ENCODE measurements around the gene BOK. TPM values are rescaled to one million over a fixed set of nuclear protein-coding genes. Genes with fewer than 3 reads are reported as not detected.

Gene BOK
- total and polyA plus RNA-seq, 2 of the 4 experiments (the other 2 are of a cell fraction), result 13.3 to 34.4 TPM

DNA sequence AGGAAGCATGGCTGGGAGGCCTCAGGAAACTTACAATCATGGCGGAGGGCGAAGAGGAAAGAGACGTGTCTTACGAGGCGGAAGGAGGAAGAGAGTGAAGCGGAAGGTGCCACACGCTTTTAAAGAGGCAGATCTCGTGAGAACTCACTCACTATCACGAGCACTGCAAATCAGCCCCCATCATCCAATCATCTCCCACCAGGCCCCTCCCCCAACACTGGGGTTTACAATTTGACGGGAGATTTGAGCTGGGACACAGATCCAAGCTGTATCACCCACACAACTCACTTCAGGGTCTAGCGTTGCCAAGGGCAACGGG is 5.1 kb upstream of the BOK start:
- H3K4me3 ChIP-seq (ENCODE audit: insufficient read depth, low read depth, low read length), result no peak overlapping the region
- no peak overlapping the region for H3K9ac ChIP-seq (ENCODE audit: low read depth, low read length)
- no peak overlapping the region for H3K14ac ChIP-seq (replicated peaks; ENCODE audit: low read depth, low read length)
- POLR2A ChIA-PET (ENCODE audit: unreplicated experiment), result no interaction called here
- intact Hi-C loops (cut with micrococcal nuclease) (no loop called here), dilution Hi-C loops (cut with HindIII; ENCODE audit: low sequenced_read_pairs, unreplicated experiment) (no loop called here), in situ Hi-C loops (cut with MboI; ENCODE audit: low sequenced_read_pairs) (no loop called here)
- whole genome bisulfite sequencing, 2 experiments (ENCODE audit: extremely low coverage in 2 of 2, insufficient read length in 1 of 2), result 97% methylated on average over 5 of the region's 12 CpGs; no CpG with 5 or more reads in 1 of the 2 experiments
- no peak overlapping the region for H4K91ac ChIP-seq (ENCODE audit: insufficient read depth, low read depth, low read length)
- no peak overlapping the region for H2AK9ac ChIP-seq (replicated peaks; ENCODE audit: low read depth, low read length, poor library complexity)
- H3K27me3 ChIP-seq (ENCODE audit: control insufficient read depth, insufficient read depth, low read length), result no peaks in the 10 kb centered on the region
- no peak overlapping the region for H2AK5ac ChIP-seq (ENCODE audit: low read depth, low read length)
- no peak overlapping the region for H3K4ac ChIP-seq (ENCODE audit: low read depth, low read length)
- CTCF ChIA-PET, result no interaction called here
- no peaks in the 10 kb centered on the region for H3K9me3 ChIP-seq (ENCODE audit: control insufficient read depth, insufficient read depth, low read length)
- no peak overlapping the region for H2AFZ ChIP-seq (replicated peaks; ENCODE audit: low read length, poor library complexity)
- H4K8ac ChIP-seq (ENCODE audit: low read depth in 2 of 2, low read length in 2 of 2), result no peak overlapping the region
- H2BK120ac ChIP-seq (ENCODE audit: low read depth, low read length), result no peak overlapping the region
- no peak overlapping the region for H3K56ac ChIP-seq (ENCODE audit: extremely low read depth, insufficient read depth, low read length)
- no peak overlapping the region for H3K18ac ChIP-seq (ENCODE audit: low read depth, low read length)
- H2BK5ac ChIP-seq (ENCODE audit: low read depth, low read length, poor library complexity, severe bottlenecking), result no peak overlapping the region
- peaks cover 18% of the 10 kb centered on the region for H3K4me1 ChIP-seq (ENCODE audit: control insufficient read depth, insufficient read depth, low read length)
- H4K20me1 ChIP-seq (ENCODE audit: insufficient read depth, low read length), result peaks cover 3% of the 10 kb centered on the region; the same call in 1 of the 2 replicates
- no peak overlapping the region for H3K23ac ChIP-seq (ENCODE audit: low read depth, low read length)
- DNase-seq (no peak), ATAC-seq (ENCODE audit: low read depth) (no peak)
- no peak overlapping the region for H4K5ac ChIP-seq (ENCODE audit: low read depth, low read length)
- H3K9me1 ChIP-seq (ENCODE audit: insufficient read depth, low read length), result peaks cover 9% of the 10 kb centered on the region; the same call in 1 of the 2 replicates
- no peak overlapping the region for H3K27ac ChIP-seq (ENCODE audit: insufficient read depth, low read length)
- H3K36me3 ChIP-seq (ENCODE audit: control insufficient read depth, insufficient read depth, low read length), result no peaks in the 10 kb centered on the region
- BruUV-seq (replicated peaks), result no TSS peak
- no peak for TF ChIP-seq CEBPB (IDR thresholded peaks at IDR 0.05; ENCODE audit: low read depth, low read length)
- no peak for TF ChIP-seq MXI1 (IDR thresholded peaks at IDR 0.05; ENCODE audit: borderline replicate concordance, low read depth, low read length)
- TF ChIP-seq, protein P1, sequence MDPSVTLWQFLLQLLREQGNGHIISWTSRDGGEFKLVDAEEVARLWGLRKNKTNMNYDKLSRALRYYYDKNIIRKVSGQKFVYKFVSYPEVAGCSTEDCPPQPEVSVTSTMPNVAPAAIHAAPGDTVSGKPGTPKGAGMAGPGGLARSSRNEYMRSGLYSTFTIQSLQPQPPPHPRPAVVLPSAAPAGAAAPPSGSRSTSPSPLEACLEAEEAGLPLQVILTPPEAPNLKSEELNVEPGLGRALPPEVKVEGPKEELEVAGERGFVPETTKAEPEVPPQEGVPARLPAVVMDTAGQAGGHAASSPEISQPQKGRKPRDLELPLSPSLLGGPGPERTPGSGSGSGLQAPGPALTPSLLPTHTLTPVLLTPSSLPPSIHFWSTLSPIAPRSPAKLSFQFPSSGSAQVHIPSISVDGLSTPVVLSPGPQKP (IDR thresholded peaks at IDR 0.05; ENCODE audit: borderline replicate concordance, low read depth, low read length), result no peak
- no peak for TF ChIP-seq MAZ (IDR thresholded peaks at IDR 0.05; ENCODE audit: borderline replicate concordance, low read depth, low read length)
- no peak for TF ChIP-seq MAFK (IDR thresholded peaks at IDR 0.05; ENCODE audit: low read depth, low read length)
- TF ChIP-seq FOS (IDR thresholded peaks at IDR 0.05; ENCODE audit: low read depth, low read length), result no peak
- TF ChIP-seq NFE2L2 (IDR thresholded peaks at IDR 0.05; ENCODE audit: low read depth, low read length), result no peak
- no peak for TF ChIP-seq RCOR1 (IDR thresholded peaks at IDR 0.05; ENCODE audit: insufficient replicate concordance, low read length)
- TF ChIP-seq CTCF (conservative IDR thresholded peaks at IDR 0.05; ENCODE audit: low read depth, low read length), result no peak
- TF ChIP-seq BHLHE40 (IDR thresholded peaks at IDR 0.05; ENCODE audit: low read depth, low read length), result no peak
- TF ChIP-seq SMC3 (IDR thresholded peaks at IDR 0.05; ENCODE audit: low read depth, low read length), result no peak
- TF ChIP-seq USF2 (IDR thresholded peaks at IDR 0.05; ENCODE audit: low read depth, low read length), result no peak
- no peak for TF ChIP-seq RFX5 (IDR thresholded peaks at IDR 0.05; ENCODE audit: low read depth, low read length)
- TF ChIP-seq RAD21 (IDR thresholded peaks at IDR 0.05; ENCODE audit: low read length), result no peak
- no peak for TF ChIP-seq CHD1 (IDR thresholded peaks at IDR 0.05; ENCODE audit: low read depth, low read length)
- no peak for TF ChIP-seq POLR2A (IDR thresholded peaks at IDR 0.05; ENCODE audit: low read depth, low read length)
- no peak overlapping the region for H3K4me2 ChIP-seq (ENCODE audit: low read depth, low read length)
- peaks cover 0 to 7% of the 10 kb centered on the region in 2 experiments; a peak in 2 of 4 replicates for H3K79me1 ChIP-seq (ENCODE audit: low read depth in 1 of 2, low read length in 2 of 2)
- H2BK20ac ChIP-seq (ENCODE audit: low read depth, low read length), result no peak overlapping the region
- no peak overlapping the region for H2BK15ac ChIP-seq (ENCODE audit: low read depth, low read length)
